Natural killer cell (primary cell): ENCODE measurements around the gene PALLD. TPM values are rescaled to one million over a fixed set of nuclear protein-coding genes. Genes with fewer than 3 reads are reported as not detected.

Experiments
- ATAC-seq, 3 donors: fragments of 150-1000 bp in 2 of 3; fragments of 200-7000 bp in 1 of 3; cut with Tn5 transposase; 1 replicate in 1 of 3; 2 replicates in 2 of 3; pipeline ENCODE4 v1.10.0; 2021; ENCODE audit warnings: mild to moderate bottlenecking in 2 of 3, moderate library complexity in 2 of 3
- DNase-seq, 2 donors: peaks; one replicate each; pipeline versions ENCODE4 v3.0.0 to v3.0.0-alpha.2; 2013 to 2021; ENCODE audit warnings: mixed read lengths in 1 of 2
- H3K27ac ChIP-seq: one replicate; pipeline ENCODE4 v1.5.1; 2013; ENCODE audit warnings: mild to moderate bottlenecking, low read length
- H3K27me3 ChIP-seq: one replicate; pipeline ENCODE4 v1.6.1; 2013; ENCODE audit warnings: low read length; ENCODE audit not compliant: control insufficient read depth, insufficient read depth
- H3K36me3 ChIP-seq: one replicate; pipeline ENCODE4 v1.6.1; 2013; ENCODE audit warnings: low read length; ENCODE audit not compliant: control insufficient read depth, insufficient read depth
- H3K4me1 ChIP-seq: one replicate; pipeline ENCODE4 v1.6.1; 2013; ENCODE audit warnings: low read length; ENCODE audit not compliant: control insufficient read depth, insufficient read depth
- H3K4me3 ChIP-seq: one replicate; pipeline ENCODE4 v1.5.1; 2013; ENCODE audit warnings: low read length
- H3K9me3 ChIP-seq: one replicate; pipeline ENCODE4 v1.6.1; 2013; ENCODE audit warnings: low read length; ENCODE audit not compliant: control insufficient read depth, insufficient read depth
- H3K27ac Mint-ChIP-seq, 2 donors: one replicate each; pipeline ENCODE4 v1.8.0; 2022; ENCODE audit warnings: mild to moderate bottlenecking in 2 of 2, mixed read lengths in 2 of 2, moderate library complexity in 1 of 2
- H3K27me3 Mint-ChIP-seq, 2 donors: one replicate each; pipeline ENCODE4 v1.8.0; 2022; ENCODE audit warnings: low read depth in 2 of 2, mixed read lengths in 2 of 2
- H3K36me3 Mint-ChIP-seq: one replicate; pipeline ENCODE4 v1.8.0; 2022; ENCODE audit warnings: mixed read lengths
- H3K4me1 Mint-ChIP-seq, 2 donors: one replicate each; pipeline ENCODE4 v1.8.0; 2022; ENCODE audit warnings: mixed read lengths in 2 of 2
- H3K4me3 Mint-ChIP-seq: one replicate; pipeline ENCODE4 v1.8.0; 2022; ENCODE audit warnings: mild to moderate bottlenecking, moderate library complexity, mixed read lengths
- H3K9me3 Mint-ChIP-seq, 2 donors: one replicate each; pipeline ENCODE4 v1.8.0; 2022; ENCODE audit warnings: mixed read lengths in 2 of 2
- WGBS: methylation state at CpG from one replicate; pipeline ENCODE4 v1.1.7; 2013; ENCODE audit warnings: missing lambda C conversion rate; ENCODE audit not compliant: insufficient coverage; 5-methylcytosine and 5-hydroxymethylcytosine counted together
- intact Hi-C: fragments of 100-400 bp; cut with micrococcal nuclease; formaldehyde crosslinking; loops from one replicate; pipeline ENCODE4 v1.14.2; 2022
- total RNA-seq, 4 donors: library from RNA; stranded (reverse); fragments of 120-200 nt in 1 of 4; gene quantifications; one replicate each; pipeline versions ENCODE4 v1.2.3 to v1.2.4, GENCODE V29; 2013 to 2022
- TF ChIP-seq, protein P1 (sequence below): fragments of 200-600 bp; IDR thresholded peaks from one replicate; pipeline ENCODE4 v1.8.0; 2022; ENCODE audit warnings: antibody characterized with exemption

PALLD gene
- total RNA-seq, 3 donors from 2014 or later (not counting 1 experiment from before 2014, with no cell fraction given), result 15.1 to 25.4 (median 22.8) TPM

DNA sequence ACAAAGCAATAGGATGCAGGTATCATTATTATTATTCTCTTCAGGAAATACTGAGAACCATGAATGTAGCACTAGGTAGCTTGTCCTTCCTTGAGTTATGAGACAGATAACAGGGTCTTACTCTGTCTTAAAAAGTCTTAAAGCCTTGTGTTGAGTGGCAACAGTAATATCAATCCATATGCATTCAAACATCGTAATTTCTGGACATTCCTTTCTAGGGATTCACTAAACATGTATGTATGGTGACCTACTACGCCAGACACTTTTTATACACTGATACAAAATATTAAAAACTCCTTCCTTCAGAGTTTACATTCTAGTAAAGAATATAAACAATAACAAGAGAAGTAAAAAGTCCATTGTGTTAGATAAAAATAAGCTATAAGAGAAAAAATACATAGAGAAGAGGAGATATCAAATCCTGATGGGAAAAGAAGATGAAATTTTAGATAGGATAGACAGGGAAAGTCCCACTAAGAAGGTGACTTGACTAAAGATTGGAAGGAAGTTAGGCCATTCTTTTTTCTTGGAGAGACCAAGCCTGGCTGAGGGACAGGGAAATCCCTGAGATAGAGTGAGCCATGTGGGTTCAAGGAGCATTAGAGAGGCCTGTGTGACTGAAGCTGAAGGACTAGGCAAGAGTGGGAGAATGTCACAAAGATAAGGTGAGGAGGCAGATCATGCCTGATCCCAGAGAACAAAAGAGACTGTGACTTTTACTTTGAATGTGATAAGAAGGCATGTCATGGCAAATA is 11.5 kb upstream of the PALLD start:
- Histone ChIP-seq H3K4me1 (no peaks in the 10 kb centered on the region), H3K4me3 (no peak overlapping the region), H3K27me3 (no peaks in the 10 kb centered on the region), H3K9me3 (no peaks in the 10 kb centered on the region), H3K27ac (no peak overlapping the region), H3K36me3 (no peaks in the 10 kb centered on the region)
- Mint-ChIP-seq H3K4me1 (peaks cover 16 to 18% of the 10 kb centered on the region in 2 donors), H3K27me3 (peaks cover 16 to 21% of the 10 kb centered on the region in 2 donors), H3K4me3 (no peak overlapping the region), H3K9me3 (peaks cover 2 to 4% of the 10 kb centered on the region in 2 donors), H3K27ac (no peak overlapping the region), H3K36me3 (no peaks in the 10 kb centered on the region)
- intact Hi-C loops, result no loop called here
- WGBS, result 100% methylated on average over 1 of the region's 2 CpGs
- no peak for DNase-seq
- TF ChIP-seq, protein P1, sequence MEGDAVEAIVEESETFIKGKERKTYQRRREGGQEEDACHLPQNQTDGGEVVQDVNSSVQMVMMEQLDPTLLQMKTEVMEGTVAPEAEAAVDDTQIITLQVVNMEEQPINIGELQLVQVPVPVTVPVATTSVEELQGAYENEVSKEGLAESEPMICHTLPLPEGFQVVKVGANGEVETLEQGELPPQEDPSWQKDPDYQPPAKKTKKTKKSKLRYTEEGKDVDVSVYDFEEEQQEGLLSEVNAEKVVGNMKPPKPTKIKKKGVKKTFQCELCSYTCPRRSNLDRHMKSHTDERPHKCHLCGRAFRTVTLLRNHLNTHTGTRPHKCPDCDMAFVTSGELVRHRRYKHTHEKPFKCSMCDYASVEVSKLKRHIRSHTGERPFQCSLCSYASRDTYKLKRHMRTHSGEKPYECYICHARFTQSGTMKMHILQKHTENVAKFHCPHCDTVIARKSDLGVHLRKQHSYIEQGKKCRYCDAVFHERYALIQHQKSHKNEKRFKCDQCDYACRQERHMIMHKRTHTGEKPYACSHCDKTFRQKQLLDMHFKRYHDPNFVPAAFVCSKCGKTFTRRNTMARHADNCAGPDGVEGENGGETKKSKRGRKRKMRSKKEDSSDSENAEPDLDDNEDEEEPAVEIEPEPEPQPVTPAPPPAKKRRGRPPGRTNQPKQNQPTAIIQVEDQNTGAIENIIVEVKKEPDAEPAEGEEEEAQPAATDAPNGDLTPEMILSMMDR, result no peak
- ATAC-seq, result no peak

DNA sequence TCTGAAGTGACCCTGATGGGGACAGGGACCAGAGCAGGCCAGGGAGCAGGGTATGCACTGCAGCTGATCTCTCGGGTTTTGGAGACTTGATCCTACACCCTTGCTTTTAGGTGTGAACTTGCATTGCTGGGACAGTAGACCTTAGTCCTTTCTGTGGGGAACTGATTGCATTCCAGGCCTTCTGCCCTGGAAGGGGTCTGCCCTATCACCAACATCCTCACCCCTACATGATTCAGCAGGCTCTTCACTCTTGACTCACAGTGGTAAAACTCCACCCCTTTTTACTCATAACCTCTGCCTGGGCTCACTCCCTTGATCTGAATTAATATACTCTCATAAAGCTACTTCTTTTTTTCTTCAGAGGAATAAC is 10.0 kb upstream of the PALLD start:
- WGBS, result 95% methylated on average over 1 of the region's 1 CpG
- Histone ChIP-seq H3K4me3 (no peak overlapping the region), H3K27ac (no peak overlapping the region), H3K9me3 (no peaks in the 10 kb centered on the region), H3K36me3 (no peaks in the 10 kb centered on the region), H3K4me1 (no peaks in the 10 kb centered on the region), H3K27me3 (no peaks in the 10 kb centered on the region)
- Mint-ChIP-seq H3K4me1 (peaks cover 4% of the 10 kb centered on the region in 2 donors), H3K9me3 (peaks cover 2 to 3% of the 10 kb centered on the region in 2 donors), H3K27me3 (peaks cover 20 to 21% of the 10 kb centered on the region in 2 donors), H3K4me3 (no peak overlapping the region), H3K36me3 (no peaks in the 10 kb centered on the region), H3K27ac (no peak overlapping the region)
- ATAC-seq (no peak), DNase-seq (no peak)
- intact Hi-C loops, result no loop called here
- TF ChIP-seq, protein P1, result no peak

DNA sequence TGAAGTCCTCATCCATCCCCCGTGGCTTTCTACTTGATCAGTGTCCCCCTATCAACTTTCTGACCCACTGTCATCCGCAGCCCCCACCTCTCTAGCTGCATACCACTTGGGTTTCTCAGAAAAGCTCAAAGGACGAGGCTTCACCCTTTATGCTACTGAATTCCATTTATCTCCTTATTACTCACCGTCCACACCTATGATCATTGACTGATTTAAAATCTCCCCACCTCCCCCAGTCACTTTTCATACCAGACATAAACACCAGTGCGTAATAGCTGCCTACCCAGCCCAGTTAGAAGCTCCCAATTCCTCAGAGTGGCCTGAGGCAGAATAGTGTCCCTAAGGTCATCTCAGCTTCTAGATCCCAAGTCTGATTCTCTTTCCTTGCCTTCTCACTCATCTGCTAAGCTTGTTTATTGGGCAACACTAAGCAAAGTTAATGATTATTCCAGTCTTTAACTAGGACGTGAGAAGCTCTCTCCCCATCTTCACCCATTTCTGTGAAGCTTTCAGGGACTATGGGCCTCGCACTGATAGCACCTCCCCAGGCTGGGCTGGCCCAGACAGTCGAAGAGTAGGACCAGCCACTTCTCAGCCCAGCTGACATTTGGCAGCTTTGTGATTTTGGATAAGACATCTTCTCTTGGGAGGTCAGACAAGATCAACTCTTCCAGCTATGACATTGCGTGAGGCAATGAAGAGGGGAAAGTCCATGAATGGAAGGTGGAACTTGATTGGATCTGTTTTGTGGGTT is 9.4 kb upstream of the PALLD start:
- H3K4me1 Mint-ChIP-seq, result no peaks in the 10 kb centered on the region
- H3K4me3 ChIP-seq, result no peak overlapping the region
- H3K9me3 Mint-ChIP-seq, result no peaks in the 10 kb centered on the region
- H3K27me3 ChIP-seq, result no peaks in the 10 kb centered on the region
- H3K36me3 ChIP-seq, result no peaks in the 10 kb centered on the region
- H3K4me1 ChIP-seq, result no peaks in the 10 kb centered on the region
- H3K36me3 Mint-ChIP-seq, result no peaks in the 10 kb centered on the region
- intact Hi-C loops, result no loop called here
- TF ChIP-seq, protein P1, result no peak
- H3K27ac ChIP-seq, result no peak overlapping the region
- H3K4me3 Mint-ChIP-seq, result no peak overlapping the region
- H3K27ac Mint-ChIP-seq, result no peak overlapping the region
- WGBS, result 85% methylated on average over 9 of the region's 9 CpGs
- ATAC-seq (no peak), DNase-seq (no peak)
- no peaks in the 10 kb centered on the region for H3K9me3 ChIP-seq
- H3K27me3 Mint-ChIP-seq, result peaks cover 22 to 23% of the 10 kb centered on the region in 2 donors
